ENCODE results near the gene LYPD1. TPM values are rescaled to one million over a fixed set of nuclear protein-coding genes. Genes with fewer than 3 reads are reported as not detected.
"Not testable (repeated sequence)": the region's sequence is repeated elsewhere in the genome, so short reads cannot be mapped to it uniquely, and the experiment has no call there.

LYPD1 gene, protein sequence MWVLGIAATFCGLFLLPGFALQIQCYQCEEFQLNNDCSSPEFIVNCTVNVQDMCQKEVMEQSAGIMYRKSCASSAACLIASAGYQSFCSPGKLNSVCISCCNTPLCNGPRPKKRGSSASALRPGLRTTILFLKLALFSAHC
- total RNA-seq = not detected in 2 replicates

DNA sequence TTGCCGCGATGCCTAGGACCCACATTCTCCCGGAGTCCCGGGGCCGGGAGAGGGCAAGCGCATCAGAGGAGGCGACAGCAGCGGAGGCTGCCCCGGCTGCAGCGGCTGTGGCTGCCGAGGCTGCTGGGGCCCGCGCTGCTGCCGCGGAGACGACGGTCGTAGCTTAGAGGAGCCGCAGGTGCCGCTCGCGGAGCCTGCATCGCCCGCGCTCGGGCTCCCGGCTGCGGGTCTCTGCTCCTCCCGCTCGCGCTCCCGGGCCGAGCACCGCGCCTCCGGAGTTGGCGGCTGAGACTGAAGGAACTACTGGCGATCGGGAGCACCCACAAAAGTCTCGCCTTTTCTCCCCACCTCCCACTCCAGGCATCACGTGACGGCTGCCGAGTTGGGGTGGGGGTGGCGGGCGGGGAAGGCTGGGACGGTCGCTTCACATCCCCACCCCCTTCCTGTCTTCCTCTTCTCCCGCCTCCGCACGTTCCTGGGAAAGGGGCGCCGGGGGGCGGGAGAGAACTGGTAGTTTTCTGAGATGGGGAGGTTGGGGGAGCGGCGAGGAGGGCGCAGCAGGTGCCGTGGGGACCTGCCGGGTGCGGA, at the start of gene LYPD1:
Gene LYPD1, minus strand, starts transcription at position 298 of the 588 bp plus-strand sequence. Its CDS starts 273 bp downstream, at position 25.
- H3K27me3 Mint-ChIP-seq (ENCODE audit: low read depth) = peaks cover 20% of the 10 kb centered on the region
- H3K4me1 Mint-ChIP-seq (ENCODE audit: low read depth) = no peaks in the 10 kb centered on the region
- no peaks in the 10 kb centered on the region for H3K36me3 Mint-ChIP-seq (ENCODE audit: low read depth)
- intact Hi-C loops (cut with micrococcal nuclease) = loop anchor here (10.0 kb wide), 1 partner anchor 505 kb away; no protein-coding TSS in a partner anchor
- no peak within 1 kb of the TSS for H3K27ac Mint-ChIP-seq
- no peaks in the 10 kb centered on the region for H3K9me3 Mint-ChIP-seq
- DNase-seq (ENCODE audit: low spot score) = no peak
- H3K4me3 Mint-ChIP-seq (ENCODE audit: low read depth) = no peak within 1 kb of the TSS

DNA sequence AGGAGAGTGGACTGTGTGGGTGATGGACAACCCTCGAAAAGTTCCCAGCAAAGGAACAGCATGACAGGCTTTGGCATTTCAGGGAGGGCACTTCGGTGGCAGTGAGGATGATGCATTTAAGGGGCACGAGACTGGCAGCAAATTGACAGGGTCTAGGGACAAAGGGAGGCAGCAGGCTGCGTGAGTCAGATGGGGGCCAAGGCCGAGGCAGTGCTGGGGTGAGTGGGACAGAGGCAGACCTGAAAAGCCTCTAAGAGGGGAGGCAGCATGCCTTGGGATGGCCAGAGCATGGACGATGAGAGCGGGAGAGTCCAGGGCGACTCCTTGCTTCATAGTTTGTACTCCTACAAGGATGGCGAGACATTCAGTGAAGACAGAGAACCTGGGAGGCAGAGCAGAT, 49.5 kb upstream of the LYPD1 start:
- H3K36me3 Mint-ChIP-seq (ENCODE audit: low read depth) = no peaks in the 10 kb centered on the region
- peaks cover 4% of the 10 kb centered on the region for H3K9me3 Mint-ChIP-seq

DNA sequence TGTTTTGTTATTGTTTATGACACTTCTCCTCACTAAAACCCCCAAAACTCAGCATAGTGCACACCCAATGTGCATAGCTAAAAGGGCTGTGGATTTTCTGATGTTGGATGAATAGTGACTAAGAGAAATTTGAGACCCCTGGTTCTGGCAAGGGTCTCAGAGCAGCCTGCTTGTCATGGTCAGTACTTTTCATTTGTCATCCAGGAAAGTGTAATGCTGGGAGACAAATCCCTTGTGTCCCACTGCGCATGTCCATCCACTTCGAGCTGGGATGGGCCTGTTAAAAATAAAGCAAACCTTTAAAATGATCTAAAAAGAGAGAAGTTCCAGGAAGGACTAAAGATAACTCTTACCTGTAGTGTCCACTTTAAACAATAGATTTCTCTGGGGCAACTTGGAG, 46.9 kb upstream of the LYPD1 start:
- no peaks in the 10 kb centered on the region for H3K27me3 Mint-ChIP-seq (ENCODE audit: low read depth)
- H3K36me3 Mint-ChIP-seq (ENCODE audit: low read depth) = no peaks in the 10 kb centered on the region
- intact Hi-C loops (cut with micrococcal nuclease) = no loop called here
- H3K4me1 Mint-ChIP-seq (ENCODE audit: low read depth) = no peaks in the 10 kb centered on the region
- no peaks in the 10 kb centered on the region for H3K9me3 Mint-ChIP-seq
- DNase-seq (ENCODE audit: low spot score) = no peak
- H3K4me3 Mint-ChIP-seq (ENCODE audit: low read depth) = no peak overlapping the region
- no peak overlapping the region for H3K27ac Mint-ChIP-seq

More for the DNA sequence above, 49.5 kb upstream of the LYPD1 start:
- DNase-seq (ENCODE audit: low spot score) = no peak
- H3K27me3 Mint-ChIP-seq (ENCODE audit: low read depth) = no peaks in the 10 kb centered on the region
- no peak overlapping the region for H3K4me3 Mint-ChIP-seq (ENCODE audit: low read depth)
- no peak overlapping the region for H3K27ac Mint-ChIP-seq
- no peaks in the 10 kb centered on the region for H3K4me1 Mint-ChIP-seq (ENCODE audit: low read depth)
- intact Hi-C loops (cut with micrococcal nuclease) = no loop called here

DNA sequence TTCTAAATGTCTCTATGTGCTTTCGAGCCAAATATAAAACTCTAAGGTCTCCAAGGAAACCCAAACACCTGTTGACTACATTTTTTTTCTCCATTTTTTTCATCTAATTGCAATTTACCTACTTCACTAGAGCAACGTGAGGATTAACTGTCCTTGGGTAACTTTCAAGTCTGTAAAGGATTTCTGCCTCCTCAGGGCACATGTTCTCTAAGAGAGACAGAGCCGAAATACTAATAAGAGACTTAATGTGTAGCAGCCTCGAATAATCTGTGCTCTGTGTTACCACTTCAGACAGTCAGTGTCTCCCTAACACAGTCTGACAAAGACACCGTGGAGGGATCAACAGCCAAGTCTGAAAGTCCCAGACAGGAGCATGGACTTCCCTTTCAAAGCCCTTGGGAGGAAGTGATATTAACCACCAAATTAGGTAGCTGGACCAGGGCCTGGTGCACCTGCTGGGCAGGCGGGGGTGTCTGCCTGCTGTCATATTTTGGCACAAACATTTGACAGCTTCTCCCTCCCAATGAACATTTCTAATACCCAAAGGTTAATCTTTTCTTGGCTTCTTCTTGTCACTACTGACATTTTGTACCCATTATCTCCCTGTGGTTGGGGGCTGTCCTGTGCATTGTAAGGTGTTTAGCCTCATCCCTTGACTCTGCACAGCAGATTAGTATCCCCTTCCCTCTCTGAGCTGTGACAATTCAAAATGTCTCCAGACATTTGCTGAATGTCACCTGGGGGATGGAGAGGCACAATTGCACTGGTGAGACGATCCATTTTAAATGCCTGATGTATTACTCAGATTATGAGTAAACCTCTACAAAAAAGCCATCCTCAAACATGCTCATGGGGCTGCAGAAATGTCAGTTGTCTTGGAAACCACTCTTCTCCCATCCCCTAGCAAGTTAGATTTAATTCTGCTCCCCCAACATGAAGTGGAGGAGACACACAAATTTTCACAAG, 45.7 kb upstream of the LYPD1 start:
- intact Hi-C loops (cut with micrococcal nuclease) = no loop called here
- no peaks in the 10 kb centered on the region for H3K4me1 Mint-ChIP-seq (ENCODE audit: low read depth)
- H3K27ac Mint-ChIP-seq = no peak overlapping the region
- H3K36me3 Mint-ChIP-seq (ENCODE audit: low read depth) = no peaks in the 10 kb centered on the region
- H3K9me3 Mint-ChIP-seq = no peaks in the 10 kb centered on the region
- no peaks in the 10 kb centered on the region for H3K27me3 Mint-ChIP-seq (ENCODE audit: low read depth)
- H3K4me3 Mint-ChIP-seq (ENCODE audit: low read depth) = no peak overlapping the region
- DNase-seq (ENCODE audit: low spot score) = no peak

DNA sequence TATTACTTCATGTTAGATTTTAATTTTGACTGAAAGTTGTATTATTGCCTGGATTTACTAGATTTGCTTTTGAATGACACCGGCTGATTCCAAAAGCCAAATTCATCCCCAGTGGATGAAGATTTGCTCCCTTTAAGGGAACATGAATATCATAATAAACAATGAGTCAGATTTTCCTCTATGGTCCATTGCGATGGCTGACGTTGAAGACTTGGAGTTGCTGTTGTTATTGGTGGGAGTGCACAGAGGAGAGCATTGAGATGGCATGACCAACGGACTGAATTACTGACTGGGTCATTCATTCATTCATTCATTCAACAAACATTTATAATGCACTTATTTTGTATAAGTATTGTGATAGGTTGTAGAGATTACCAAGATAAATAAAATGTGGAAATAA, 33.4 kb upstream of the LYPD1 start:
- intact Hi-C loops (cut with micrococcal nuclease) = no loop called here
- H3K4me3 Mint-ChIP-seq (ENCODE audit: low read depth) = no peak overlapping the region

DNA sequence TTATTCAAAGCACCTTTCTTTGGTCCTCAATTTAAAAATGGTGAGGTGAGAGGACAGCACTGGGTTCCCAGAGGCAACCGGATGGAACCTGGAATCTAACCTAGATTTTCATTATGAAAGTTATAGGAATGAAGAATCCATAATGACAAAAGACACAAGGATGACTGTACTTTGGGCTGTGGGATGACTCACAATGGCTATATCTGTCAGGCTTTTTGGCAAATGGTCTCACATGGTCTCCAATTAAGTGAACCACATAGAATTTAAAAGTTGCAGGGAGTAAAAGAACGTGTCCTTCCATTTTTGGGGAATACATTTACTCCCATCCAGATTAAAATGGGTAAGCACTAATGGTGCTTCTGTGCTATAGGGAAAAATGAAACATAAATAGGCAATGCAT, 31.8 kb upstream of the LYPD1 start:
- Mint-ChIP-seq H3K36me3 (ENCODE audit: low read depth) (no peaks in the 10 kb centered on the region), H3K4me3 (ENCODE audit: low read depth) (no peak overlapping the region), H3K27ac (no peak overlapping the region), H3K9me3 (no peaks in the 10 kb centered on the region), H3K27me3 (ENCODE audit: low read depth) (no peaks in the 10 kb centered on the region), H3K4me1 (ENCODE audit: low read depth) (no peaks in the 10 kb centered on the region)
- DNase-seq (ENCODE audit: low spot score) = no peak
- intact Hi-C loops (cut with micrococcal nuclease) = no loop called here

More for the DNA sequence above, 33.4 kb upstream of the LYPD1 start:
- H3K9me3 Mint-ChIP-seq = no peaks in the 10 kb centered on the region
- no peaks in the 10 kb centered on the region for H3K27me3 Mint-ChIP-seq (ENCODE audit: low read depth)
- H3K27ac Mint-ChIP-seq = no peak overlapping the region
- H3K36me3 Mint-ChIP-seq (ENCODE audit: low read depth) = no peaks in the 10 kb centered on the region
- H3K4me1 Mint-ChIP-seq (ENCODE audit: low read depth) = no peaks in the 10 kb centered on the region
- DNase-seq (ENCODE audit: low spot score) = no peak

DNA sequence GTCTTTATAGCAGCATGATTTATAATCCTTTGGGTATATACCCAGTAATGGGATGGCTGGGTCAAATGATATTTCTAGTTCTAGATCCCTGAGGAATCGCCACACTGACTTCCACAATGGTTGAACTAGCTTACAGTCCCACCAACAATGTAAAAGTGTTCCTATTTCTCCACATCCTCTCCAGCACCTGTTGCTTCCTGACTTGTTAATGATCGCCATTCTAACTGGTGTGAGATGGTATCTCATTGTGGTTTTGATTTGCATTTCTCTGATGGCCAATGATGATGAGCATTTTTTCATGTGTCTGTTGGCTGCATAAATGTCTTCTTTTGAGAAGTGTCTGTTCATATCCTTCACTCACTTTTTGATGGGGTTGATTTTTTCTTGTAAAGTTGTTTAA, 29.8 kb upstream of the LYPD1 start:
- H3K36me3 Mint-ChIP-seq (ENCODE audit: low read depth); H3K4me1 Mint-ChIP-seq (ENCODE audit: low read depth); DNase-seq (ENCODE audit: low spot score); H3K9me3 Mint-ChIP-seq; intact Hi-C loops (cut with micrococcal nuclease); H3K27ac Mint-ChIP-seq; H3K4me3 Mint-ChIP-seq (ENCODE audit: low read depth); H3K27me3 Mint-ChIP-seq (ENCODE audit: low read depth): not testable (repeated sequence)

DNA sequence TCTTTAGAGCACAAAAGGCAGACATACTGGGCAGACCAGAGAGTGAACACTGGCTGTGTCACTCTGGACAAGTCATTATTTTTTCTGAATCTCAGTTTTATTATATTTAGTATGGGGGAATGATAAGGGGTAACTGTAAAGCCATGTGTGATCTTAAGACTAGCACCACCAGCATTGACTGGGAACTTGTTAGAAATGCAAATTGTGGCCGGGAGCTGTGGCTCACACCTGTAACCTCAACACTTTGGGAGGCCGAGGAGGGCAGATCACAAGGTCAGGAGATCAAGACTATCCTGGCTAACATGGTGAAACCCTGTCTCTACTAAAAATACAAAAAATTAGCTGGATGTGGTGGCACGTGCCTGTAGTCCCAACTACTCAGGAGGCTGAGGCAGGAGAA, 28.3 kb upstream of the LYPD1 start:
- H3K4me3 Mint-ChIP-seq (ENCODE audit: low read depth); H3K36me3 Mint-ChIP-seq (ENCODE audit: low read depth); intact Hi-C loops (cut with micrococcal nuclease); H3K4me1 Mint-ChIP-seq (ENCODE audit: low read depth); H3K27me3 Mint-ChIP-seq (ENCODE audit: low read depth); H3K27ac Mint-ChIP-seq; DNase-seq (ENCODE audit: low spot score); H3K9me3 Mint-ChIP-seq: not testable (repeated sequence)

DNA sequence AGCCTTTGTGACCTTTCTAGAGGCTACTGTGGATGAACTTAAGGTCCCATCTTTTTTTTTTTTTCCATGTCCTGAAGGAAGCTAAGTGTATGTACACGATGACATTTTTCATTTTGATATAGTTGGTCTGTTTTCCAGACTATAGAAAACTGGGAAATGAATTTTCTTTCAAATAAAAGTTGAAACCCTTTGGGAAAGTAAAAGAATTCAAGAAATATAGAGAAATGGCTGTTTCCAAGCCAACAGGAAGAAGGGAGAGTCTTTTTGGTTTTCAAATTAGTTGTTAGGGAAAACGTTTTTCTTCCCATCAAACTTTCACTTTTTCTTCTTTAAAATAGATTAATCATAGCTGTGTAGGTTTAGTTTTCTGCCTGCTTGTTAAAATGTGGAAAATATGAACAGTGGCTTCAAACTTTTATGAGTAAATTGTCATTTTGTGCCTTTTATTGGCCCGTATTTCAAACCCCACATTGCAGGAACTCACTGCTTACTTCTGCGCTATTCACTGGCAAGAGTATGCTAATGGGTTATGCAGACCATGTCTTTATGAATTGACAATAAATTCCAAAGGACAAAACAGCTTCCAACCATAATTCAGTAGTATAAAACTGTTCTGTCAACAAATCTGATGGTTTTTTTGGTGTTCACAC, 27.7 kb upstream of the LYPD1 start:
- DNase-seq (ENCODE audit: low spot score) = no peak
- intact Hi-C loops (cut with micrococcal nuclease) = no loop called here

DNA sequence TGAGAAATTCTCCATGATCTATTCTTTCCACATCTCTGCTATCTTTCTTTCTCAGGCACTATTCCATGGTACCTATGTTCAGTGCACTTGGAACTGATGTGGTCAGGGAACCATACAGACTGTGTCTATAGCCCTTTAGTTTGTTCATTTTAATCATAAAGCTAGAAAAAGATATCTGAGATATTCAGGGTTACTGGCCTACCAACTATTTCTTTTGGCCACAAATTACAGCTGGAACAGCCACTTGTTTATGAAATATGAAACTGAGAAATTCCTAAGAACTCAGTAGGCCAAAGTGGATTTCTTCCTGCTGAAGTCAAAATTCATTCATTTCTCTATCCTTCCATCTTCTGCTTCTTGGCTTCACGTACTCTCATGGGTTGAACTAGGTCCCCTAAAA, 22.8 kb upstream of the LYPD1 start:
- H3K27ac Mint-ChIP-seq = no peak overlapping the region
- H3K4me3 Mint-ChIP-seq (ENCODE audit: low read depth) = no peak overlapping the region
- intact Hi-C loops (cut with micrococcal nuclease) = no loop called here
- no peak for DNase-seq (ENCODE audit: low spot score)
- peaks cover 3% of the 10 kb centered on the region for H3K9me3 Mint-ChIP-seq
- no peaks in the 10 kb centered on the region for H3K36me3 Mint-ChIP-seq (ENCODE audit: low read depth)
- H3K4me1 Mint-ChIP-seq (ENCODE audit: low read depth) = no peaks in the 10 kb centered on the region
- no peaks in the 10 kb centered on the region for H3K27me3 Mint-ChIP-seq (ENCODE audit: low read depth)

More for the DNA sequence above, 27.7 kb upstream of the LYPD1 start:
- no peaks in the 10 kb centered on the region for H3K27me3 Mint-ChIP-seq (ENCODE audit: low read depth)
- H3K9me3 Mint-ChIP-seq = peaks cover 3% of the 10 kb centered on the region
- H3K36me3 Mint-ChIP-seq (ENCODE audit: low read depth) = no peaks in the 10 kb centered on the region
- H3K4me3 Mint-ChIP-seq (ENCODE audit: low read depth) = no peak overlapping the region
- H3K27ac Mint-ChIP-seq = no peak overlapping the region
- no peaks in the 10 kb centered on the region for H3K4me1 Mint-ChIP-seq (ENCODE audit: low read depth)

DNA sequence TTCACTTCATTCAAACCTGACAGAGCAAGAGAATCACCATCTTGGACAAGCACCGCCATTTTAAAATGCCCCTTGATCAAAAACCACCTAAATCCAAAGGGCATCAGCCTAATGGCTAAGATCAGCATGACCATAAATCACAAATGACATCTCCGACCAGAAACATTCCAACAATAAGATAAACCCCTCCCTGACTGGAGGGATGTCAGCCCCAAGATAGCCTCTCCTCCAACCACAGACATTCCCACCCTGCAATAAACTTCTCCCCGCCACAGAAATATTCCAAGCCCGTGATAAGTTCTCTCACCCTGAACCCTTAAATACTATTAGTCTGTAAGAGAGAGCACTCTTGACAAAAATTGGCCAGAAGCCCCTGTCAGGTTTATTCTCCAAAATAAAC, 21.6 kb upstream of the LYPD1 start:
- Mint-ChIP-seq H3K4me1 (ENCODE audit: low read depth) (no peaks in the 10 kb centered on the region), H3K9me3 (peaks cover 3% of the 10 kb centered on the region), H3K36me3 (ENCODE audit: low read depth) (no peaks in the 10 kb centered on the region), H3K4me3 (ENCODE audit: low read depth) (no peak overlapping the region), H3K27ac (no peak overlapping the region), H3K27me3 (ENCODE audit: low read depth) (no peaks in the 10 kb centered on the region)
- DNase-seq (ENCODE audit: low spot score) = no peak
- intact Hi-C loops (cut with micrococcal nuclease) = no loop called here

DNA sequence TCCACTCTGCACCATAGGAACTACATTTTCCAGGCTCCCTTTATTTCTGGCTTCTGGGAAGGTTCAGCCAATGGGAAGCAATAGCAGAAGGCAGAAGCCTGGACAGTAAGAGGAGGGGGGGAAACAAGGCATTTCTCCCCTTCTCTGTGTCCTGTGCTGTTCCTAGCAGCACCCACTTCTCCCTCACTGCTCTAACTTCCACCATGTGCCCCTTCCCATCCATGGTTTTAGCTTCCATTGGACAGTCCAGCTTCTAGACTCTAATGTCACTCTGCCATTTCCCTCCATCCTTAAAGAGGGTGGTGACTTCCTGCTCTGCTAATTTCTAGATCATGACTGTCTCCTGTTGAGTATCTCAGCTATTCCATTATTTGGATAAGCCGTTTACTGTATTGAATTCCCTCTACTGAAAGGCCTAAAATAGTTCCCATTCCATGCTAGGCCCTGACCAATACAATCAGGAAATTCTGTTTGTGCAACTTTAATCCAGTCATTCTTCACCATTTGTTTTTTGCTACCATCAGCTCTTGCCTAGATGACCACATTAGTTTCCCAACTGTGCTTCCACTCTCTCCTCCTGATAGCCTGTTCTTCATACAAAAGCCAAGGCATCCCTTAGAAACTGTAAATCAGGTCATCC, 20.8 kb upstream of the LYPD1 start:
- Mint-ChIP-seq H3K27ac (no peak overlapping the region), H3K27me3 (ENCODE audit: low read depth) (no peaks in the 10 kb centered on the region), H3K4me1 (ENCODE audit: low read depth) (no peaks in the 10 kb centered on the region), H3K36me3 (ENCODE audit: low read depth) (no peaks in the 10 kb centered on the region), H3K9me3 (peaks cover 3% of the 10 kb centered on the region), H3K4me3 (ENCODE audit: low read depth) (no peak overlapping the region)
- intact Hi-C loops (cut with micrococcal nuclease) = no loop called here
- no peak for DNase-seq (ENCODE audit: low spot score)
